K562 (cell line): Measurements from ENCODE around the gene FDX2. TPM values are rescaled to one million over a fixed set of nuclear protein-coding genes. Genes with fewer than 3 reads are reported as not detected.
A peak's percentile ranks its signal among the peaks of the same experiment; 100 is the strongest.

Experiments used
- ATF1 ChIP-seq, 2 experiments: fragments of 450-650 bp in 1 of 2; IDR thresholded peaks; 2 replicates each; pipeline ENCODE4 v1.6.1; 2016; ENCODE audit warnings: missing compliant biosample characterization in 1 of 2, missing genetic modification characterization in 1 of 2
- CEBPG ChIP-seq, 3 experiments: fragments of 200-800 bp in 1 of 3; sonication (Bioruptor generic) in 1 of 3; sonication (generic) in 1 of 3; formaldehyde crosslinking in 1 of 3; IDR thresholded peaks in 2 of 3; conservative IDR thresholded peaks in 1 of 3; 2 replicates each; pipeline versions ENCODE4 v1.6.1 to v1.8.0; 2016 to 2022; ENCODE audit warnings: missing compliant biosample characterization in 2 of 3, missing genetic modification characterization in 2 of 3, mild to moderate bottlenecking in 1 of 3, missing genetic modification reagents in 1 of 3
- FOXJ2 ChIP-seq: fragments of 200-800 bp; sonication (Bioruptor generic); IDR thresholded peaks from 2 replicates; pipeline ENCODE4 v1.6.1; 2016; ENCODE audit warnings: missing genetic modification characterization, missing compliant biosample characterization
- KDM5B ChIP-seq: fragments of 200-600 bp; sonication (generic); IDR thresholded peaks from 2 replicates; pipeline ENCODE4 v1.6.1; 2012; ENCODE audit warnings: low read depth, mild to moderate bottlenecking, moderate library complexity, low read length, control low read depth, inconsistent platforms; ENCODE audit not compliant: insufficient replicate concordance
- KHSRP ChIP-seq: fragments of 450-650 bp; IDR thresholded peaks from 2 replicates; pipeline ENCODE4 v1.6.1; 2017
- L3MBTL2 ChIP-seq: fragments of 450-650 bp; IDR thresholded peaks from 2 replicates; pipeline ENCODE4 v1.6.1; 2016; ENCODE audit warnings: mild to moderate bottlenecking, moderate library complexity
- NCOR1 ChIP-seq: fragments of 450-650 bp; IDR thresholded peaks from 2 replicates; pipeline ENCODE4 v1.6.1; 2016; ENCODE audit warnings: mild to moderate bottlenecking, moderate library complexity
- NONO ChIP-seq, 2 experiments: fragments of 200-400 bp in 1 of 2; fragments of 450-650 bp in 1 of 2; formaldehyde crosslinking in 1 of 2; IDR thresholded peaks; 2 replicates each; pipeline ENCODE4 v1.6.1; 2017; ENCODE audit warnings: low read depth in 2 of 2, mild to moderate bottlenecking in 2 of 2, moderate library complexity in 2 of 2, low read length in 1 of 2
- NR2C1 ChIP-seq, 2 experiments: fragments of 450-650 bp; IDR thresholded peaks; 2 replicates each; pipeline ENCODE4 v1.6.1; 2017; ENCODE audit warnings: mild to moderate bottlenecking in 2 of 2, antibody characterized with exemption in 1 of 2, inconsistent platforms in 1 of 2, missing compliant biosample characterization in 1 of 2, missing genetic modification characterization in 1 of 2
- NR2C2 ChIP-seq, 2 experiments: fragments of 200-800 bp in 1 of 2; sonication (Bioruptor generic) in 1 of 2; sonication (generic) in 1 of 2; formaldehyde crosslinking in 1 of 2; IDR thresholded peaks; 2 replicates each; pipeline versions ENCODE4 v1.6.1 to v1.8.0; 2016 to 2022; ENCODE audit warnings: mild to moderate bottlenecking in 1 of 2, missing compliant biosample characterization in 1 of 2, missing genetic modification characterization in 1 of 2, missing genetic modification reagents in 1 of 2
- NR4A1 ChIP-seq, 2 experiments: fragments of 250-450 bp in 1 of 2; fragments of 450-650 bp in 1 of 2; sonication (Bioruptor Pico) in 1 of 2; IDR thresholded peaks; 2 replicates each; pipeline versions ENCODE4 v1.4.0 to v1.6.1; 2016 to 2020; ENCODE audit warnings: mild to moderate bottlenecking in 2 of 2, missing compliant biosample characterization in 1 of 2, missing genetic modification characterization in 1 of 2, moderate library complexity in 1 of 2
- RBBP5 ChIP-seq: fragments of 200-600 bp; sonication (generic); IDR thresholded peaks from 2 replicates; pipeline ENCODE4 v1.6.1; 2012; ENCODE audit warnings: borderline replicate concordance, mild to moderate bottlenecking, low read length, control low read depth, inconsistent platforms; ENCODE audit not compliant: insufficient read depth, poor library complexity, severe bottlenecking
- RCOR1 ChIP-seq, 2 experiments: IDR thresholded peaks; 2 replicates each; pipeline ENCODE4 v1.6.1; 2012; ENCODE audit warnings: low read depth in 2 of 2, low read length in 2 of 2, borderline replicate concordance in 1 of 2, improper control_type of control experiment in 1 of 2
- TEAD4 ChIP-seq, 2 experiments: sonication (generic) in 1 of 2; formaldehyde crosslinking in 1 of 2; IDR thresholded peaks; 2 replicates each; pipeline versions ENCODE4 v1.6.1 to v1.8.0; 2012 to 2022; ENCODE audit warnings: borderline replicate concordance in 1 of 2, inconsistent platforms in 1 of 2, low read length in 1 of 2, mild to moderate bottlenecking in 1 of 2, missing genetic modification reagents in 1 of 2
- ZFP30 ChIP-seq: fragments of 250-450 bp; sonication (Bioruptor Pico); IDR thresholded peaks from 2 replicates; pipeline ENCODE4 v1.8.0; 2022; ENCODE audit warnings: moderate library complexity, mild to moderate bottlenecking, inconsistent platforms, borderline replicate concordance
- ZFPM2 ChIP-seq: fragments of 250-450 bp; sonication (Bioruptor Pico); IDR thresholded peaks from 2 replicates; pipeline ENCODE4 v1.5.1; 2022; ENCODE audit warnings: mild to moderate bottlenecking
- ZNF3 ChIP-seq: fragments of 250-450 bp; sonication (Bioruptor Pico); IDR thresholded peaks from 2 replicates; pipeline ENCODE4 v1.5.0; 2021; ENCODE audit warnings: mild to moderate bottlenecking, moderate library complexity
- polyA plus RNA-seq, 8 experiments: library from polyadenylated mRNA; depleted of rRNA in 4 of 8; stranded (reverse) in 5 of 8; unstranded in 3 of 8; fragments of >200 nt; fragmentation: Nextera tagmentation in 2 of 8; fragmentation: Illumina TruSeq in 1 of 8; extraction: Ambion mirVana in 2 of 8; extraction: Trizol in 1 of 8; gene quantifications; 2 replicates each; pipeline versions ENCODE4 v1.2.1 to v1.2.3, GENCODE V29; 2011 to 2014; ENCODE audit warnings: inconsistent platforms in 1 of 8, missing spikeins in 1 of 8
- total RNA-seq, 7 experiments: library from RNA; depleted of rRNA in 6 of 7; stranded (reverse); fragments of >200 nt in 6 of 7; fragmentation: Illumina TruSeq in 2 of 7; extraction: Trizol in 2 of 7; gene quantifications; 2 replicates each; pipeline versions ENCODE4 v1.2.1 to v1.2.3, GENCODE V29; 2011 to 2021; ENCODE audit warnings: low replicate concordance in 1 of 7
- TF ChIP-seq, protein P1 (sequence below), 2 experiments: fragments of 450-650 bp; IDR thresholded peaks; 2 replicates each; pipeline ENCODE4 v1.6.1; 2018; ENCODE audit warnings: mild to moderate bottlenecking in 2 of 2, low read depth in 1 of 2; ENCODE audit not compliant: partially characterized antibody in 2 of 2
- TF ChIP-seq, protein P2 (sequence below): sonication (generic); formaldehyde crosslinking; IDR thresholded peaks from 2 replicates; pipeline ENCODE4 v1.8.0; 2023; ENCODE audit warnings: mild to moderate bottlenecking, missing genetic modification reagents

FDX2 gene
- total and polyA plus RNA-seq, 9 of the 15 experiments (the other 6 are each of a cell fraction or from before 2014, with no cell fraction given): 2.5 to 49.8 (median 29.7) TPM

DNA sequence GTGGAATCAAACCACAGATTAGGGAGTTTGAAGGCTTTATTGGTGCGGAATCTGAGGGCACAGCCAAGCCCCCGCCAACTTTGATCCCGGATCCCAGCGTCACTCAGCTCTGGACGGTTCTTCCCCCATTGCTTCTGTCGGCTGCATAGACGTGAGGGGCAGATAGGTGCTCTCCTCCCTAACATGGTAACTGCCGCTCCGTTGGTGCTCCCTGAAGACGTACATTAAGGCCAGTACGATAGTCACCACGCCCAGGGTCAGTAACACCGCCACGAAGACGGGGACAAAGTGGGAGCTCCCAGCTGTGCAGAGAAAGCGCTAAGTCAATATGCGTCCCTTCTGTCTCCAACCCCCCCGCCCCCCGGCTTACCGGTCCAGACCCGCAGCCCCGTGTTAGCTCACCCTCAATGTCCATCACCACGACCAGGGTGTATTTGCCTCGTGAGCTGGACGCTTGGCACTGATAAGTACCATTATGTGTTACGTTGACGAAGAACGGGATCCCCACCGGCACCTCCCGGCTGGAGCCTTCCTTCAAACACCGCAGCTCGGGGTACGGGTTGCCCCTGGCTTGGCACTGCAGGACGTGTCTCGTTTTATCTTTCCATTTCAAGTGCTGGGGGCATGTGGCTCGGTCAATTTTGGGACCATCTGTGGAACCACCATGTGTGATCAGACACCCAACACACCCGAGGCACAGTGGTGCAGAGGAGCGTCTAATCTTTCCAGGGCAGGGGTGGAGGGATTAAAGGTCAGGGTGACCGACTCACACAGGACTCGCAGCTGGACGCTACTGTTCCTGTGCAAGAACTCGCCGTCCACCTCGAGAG is 18.2 kb upstream of the FDX2 start (continued):
- TF ChIP-seq TEAD4 (IDR thresholded peaks at IDR 0.05; ENCODE audit: low read length) (peak; percentile 73), TEAD4 (CRISPR knock-in tag; IDR thresholded peaks at IDR 0.05; ENCODE audit: borderline replicate concordance) (no peak), NR4A1 (CRISPR knock-in tag; IDR thresholded peaks at IDR 0.05) (no peak), NR4A1 (tag; IDR thresholded peaks at IDR 0.05) (no peak), ZNF3 (CRISPR knock-in tag) (no peak), ZFP30 (CRISPR knock-in tag) (no peak), NCOR1 (peak; percentile 75; the same call in 1 of the 2 replicates), L3MBTL2 (no peak), ZFPM2 (CRISPR knock-in tag) (no peak), CEBPG (CRISPR knock-in tag; IDR thresholded peaks at IDR 0.05) (no peak), CEBPG (tag; conservative IDR thresholded peaks at IDR 0.05 in 1 of 2, IDR thresholded peaks at IDR 0.05 in 1 of 2) (no peak), NR2C1 (IDR thresholded peaks at IDR 0.05) (peak; percentile 72), NR2C1 (tag; IDR thresholded peaks at IDR 0.05) (0 out of 2 replicates have a peak, but pooled peaks have one; percentile 34), ATF1 (CRISPR knock-in tag; IDR thresholded peaks at IDR 0.05) (no peak), ATF1 (tag; IDR thresholded peaks at IDR 0.05) (0 out of 2 replicates have a peak, but pooled peaks have one; percentile 0), KHSRP (no peak), NONO (IDR thresholded peaks at IDR 0.05; ENCODE audit: low read depth in 2 of 2, low read length in 1 of 2) (peak in 1 of 2 experiments; percentile 30; a peak in 1 of 4 replicates), FOXJ2 (tag) (no peak), RCOR1 (IDR thresholded peaks at IDR 0.05; ENCODE audit: borderline replicate concordance in 1 of 2, low read depth in 2 of 2, low read length in 2 of 2) (no peak), NR2C2 (CRISPR knock-in tag; IDR thresholded peaks at IDR 0.05) (no peak), NR2C2 (tag; IDR thresholded peaks at IDR 0.05) (peak; percentile 59), KDM5B (peak; percentile 39), RBBP5 (peak; percentile 12)
- TF ChIP-seq, protein P1, sequence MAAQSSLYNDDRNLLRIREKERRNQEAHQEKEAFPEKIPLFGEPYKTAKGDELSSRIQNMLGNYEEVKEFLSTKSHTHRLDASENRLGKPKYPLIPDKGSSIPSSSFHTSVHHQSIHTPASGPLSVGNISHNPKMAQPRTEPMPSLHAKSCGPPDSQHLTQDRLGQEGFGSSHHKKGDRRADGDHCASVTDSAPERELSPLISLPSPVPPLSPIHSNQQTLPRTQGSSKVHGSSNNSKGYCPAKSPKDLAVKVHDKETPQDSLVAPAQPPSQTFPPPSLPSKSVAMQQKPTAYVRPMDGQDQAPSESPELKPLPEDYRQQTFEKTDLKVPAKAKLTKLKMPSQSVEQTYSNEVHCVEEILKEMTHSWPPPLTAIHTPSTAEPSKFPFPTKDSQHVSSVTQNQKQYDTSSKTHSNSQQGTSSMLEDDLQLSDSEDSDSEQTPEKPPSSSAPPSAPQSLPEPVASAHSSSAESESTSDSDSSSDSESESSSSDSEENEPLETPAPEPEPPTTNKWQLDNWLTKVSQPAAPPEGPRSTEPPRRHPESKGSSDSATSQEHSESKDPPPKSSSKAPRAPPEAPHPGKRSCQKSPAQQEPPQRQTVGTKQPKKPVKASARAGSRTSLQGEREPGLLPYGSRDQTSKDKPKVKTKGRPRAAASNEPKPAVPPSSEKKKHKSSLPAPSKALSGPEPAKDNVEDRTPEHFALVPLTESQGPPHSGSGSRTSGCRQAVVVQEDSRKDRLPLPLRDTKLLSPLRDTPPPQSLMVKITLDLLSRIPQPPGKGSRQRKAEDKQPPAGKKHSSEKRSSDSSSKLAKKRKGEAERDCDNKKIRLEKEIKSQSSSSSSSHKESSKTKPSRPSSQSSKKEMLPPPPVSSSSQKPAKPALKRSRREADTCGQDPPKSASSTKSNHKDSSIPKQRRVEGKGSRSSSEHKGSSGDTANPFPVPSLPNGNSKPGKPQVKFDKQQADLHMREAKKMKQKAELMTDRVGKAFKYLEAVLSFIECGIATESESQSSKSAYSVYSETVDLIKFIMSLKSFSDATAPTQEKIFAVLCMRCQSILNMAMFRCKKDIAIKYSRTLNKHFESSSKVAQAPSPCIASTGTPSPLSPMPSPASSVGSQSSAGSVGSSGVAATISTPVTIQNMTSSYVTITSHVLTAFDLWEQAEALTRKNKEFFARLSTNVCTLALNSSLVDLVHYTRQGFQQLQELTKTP (IDR thresholded peaks at IDR 0.05; ENCODE audit: low read depth in 1 of 2, partially characterized antibody in 2 of 2): no peak
- TF ChIP-seq, protein P2, sequence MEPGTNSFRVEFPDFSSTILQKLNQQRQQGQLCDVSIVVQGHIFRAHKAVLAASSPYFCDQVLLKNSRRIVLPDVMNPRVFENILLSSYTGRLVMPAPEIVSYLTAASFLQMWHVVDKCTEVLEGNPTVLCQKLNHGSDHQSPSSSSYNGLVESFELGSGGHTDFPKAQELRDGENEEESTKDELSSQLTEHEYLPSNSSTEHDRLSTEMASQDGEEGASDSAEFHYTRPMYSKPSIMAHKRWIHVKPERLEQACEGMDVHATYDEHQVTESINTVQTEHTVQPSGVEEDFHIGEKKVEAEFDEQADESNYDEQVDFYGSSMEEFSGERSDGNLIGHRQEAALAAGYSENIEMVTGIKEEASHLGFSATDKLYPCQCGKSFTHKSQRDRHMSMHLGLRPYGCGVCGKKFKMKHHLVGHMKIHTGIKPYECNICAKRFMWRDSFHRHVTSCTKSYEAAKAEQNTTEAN (CRISPR knock-in tag): no peak
